Activated CD4-positive, CD25-positive, alpha-beta regulatory T cell (primary cell): ENCODE data around the gene AKAP13.
"Not testable (repeated sequence)": the region's sequence is repeated elsewhere in the genome, so short reads cannot be mapped to it uniquely, and the experiment has no call there.

Source experiments
- DNase-seq, 4 experiments: peaks; one replicate each; lab custom pipeline; 2025; lab: John Stamatoyannopoulos, UW

The AKAP13 gene

GRCh38 chr15:85348048-85348766 is 32.2 kb upstream of the AKAP13 start:
- DNase-seq: not testable (repeated sequence)

- DNase-seq: not testable (repeated sequence)
Observed at GRCh38 chr15:85349062-85349461, 31.3 kb upstream of the AKAP13 start.

GRCh38 chr15:85350395-85350794 is 30.0 kb upstream of the AKAP13 start:
- no peak for DNase-seq

GRCh38 chr15:85351501-85351900 is 28.9 kb upstream of the AKAP13 start:
- DNase-seq: not testable (repeated sequence)

- no peak for DNase-seq
Observed at GRCh38 chr15:85351965-85352364, 28.4 kb upstream of the AKAP13 start.

GRCh38 chr15:85353516-85353915 is 26.9 kb upstream of the AKAP13 start:
- DNase-seq: no peak

GRCh38 chr15:85354461-85354860 is 25.9 kb upstream of the AKAP13 start:
- no peak for DNase-seq

- DNase-seq: no peak
Observed at GRCh38 chr15:85354948-85355347, 25.5 kb upstream of the AKAP13 start.

GRCh38 chr15:85356276-85356675 is 24.1 kb upstream of the AKAP13 start:
- no peak for DNase-seq

- no peak for DNase-seq
Observed at GRCh38 chr15:85361323-85361722, 19.1 kb upstream of the AKAP13 start.

- no peak for DNase-seq
Observed at GRCh38 chr15:85362436-85363081, 17.8 kb upstream of the AKAP13 start.

GRCh38 chr15:85365980-85366379 is 14.4 kb upstream of the AKAP13 start:
- DNase-seq: no peak

GRCh38 chr15:85367741-85368140 is 12.7 kb upstream of the AKAP13 start:
- no peak for DNase-seq

- no peak for DNase-seq
Observed at GRCh38 chr15:85374831-85375230, 5.6 kb upstream of the AKAP13 start.

GRCh38 chr15:85377269-85377668 is 3.1 kb upstream of the AKAP13 start:
- no peak for DNase-seq

GRCh38 chr15:85377986-85378385 is 2.4 kb upstream of the AKAP13 start:
- no peak for DNase-seq

GRCh38 chr15:85379403-85380131 is 836 bp upstream of the AKAP13 start:
- DNase-seq: no peak

GRCh38 chr15:85380812-85381642 is 624 bp downstream of the AKAP13 start:
- DNase-seq: peak; percentile 18 to 33 (median 28)

- no peak for DNase-seq
Observed at GRCh38 chr15:85381850-85382751, 1.7 kb downstream of the AKAP13 start.

- DNase-seq: no peak
Observed at GRCh38 chr15:85382942-85383341, 2.5 kb downstream of the AKAP13 start.
